IMR-90 (cell line): ENCODE measurements around the gene BASP1. TPM values are rescaled to one million over a fixed set of nuclear protein-coding genes. Genes with fewer than 3 reads are reported as not detected.
"Not testable (repeated sequence)": the region's sequence is repeated elsewhere in the genome, so short reads cannot be mapped to it uniquely, and the experiment has no call there.

Experiments
- ATAC-seq: fragments of 200-7000 bp; cut with Tn5 transposase; 2 replicates; pipeline ENCODE4 v1.9.1; 2020; ENCODE audit warnings: low read depth, mild to moderate bottlenecking, moderate library complexity
- BruUV-seq: library from RNA; stranded (reverse); fragments of 400-500 nt; replicated peaks from 2 replicates; lab custom pipeline; 2021; lab: Mats Ljungman, UMichigan
- CTCF ChIA-PET: fragments of 300-600 bp; formaldehyde crosslinking; extraction: SDS; loops from one replicate; lab custom pipeline; 2021; ENCODE audit warnings: antibody characterized with exemption; lab: Yijun Ruan, JAX
- POLR2A ChIA-PET: fragments of 300-600 bp; sonication (Branson Sonifier 250); formaldehyde crosslinking; loops from one replicate; lab custom pipeline; 2022; ENCODE audit warnings: antibody characterized with exemption; ENCODE audit not compliant: unreplicated experiment; lab: Charles Lee
- DNase-seq: peaks from one replicate; pipeline ENCODE4 v3.0.0; 2013
- H2AFZ ChIP-seq: replicated peaks from 2 replicates; pipeline ENCODE3; 2013; ENCODE audit warnings: low read length, mild to moderate bottlenecking; ENCODE audit not compliant: poor library complexity
- H2AK5ac ChIP-seq: 2 replicates; pipeline ENCODE4 v1.6.1; 2013; ENCODE audit warnings: low read depth, low read length, inconsistent platforms
- H2AK9ac ChIP-seq: replicated peaks from 2 replicates; pipeline ENCODE3; 2013; ENCODE audit warnings: mild to moderate bottlenecking, low read depth, low read length, moderate library complexity; ENCODE audit not compliant: poor library complexity
- H2BK120ac ChIP-seq: 2 replicates; pipeline ENCODE4 v1.6.1; 2013; ENCODE audit warnings: low read depth, low read length, inconsistent platforms
- H2BK15ac ChIP-seq: 3 replicates; pipeline ENCODE4 v1.6.1; 2013; ENCODE audit warnings: low read depth, low read length, inconsistent platforms
- H2BK20ac ChIP-seq: 2 replicates; pipeline ENCODE4 v1.6.1; 2013; ENCODE audit warnings: low read depth, mild to moderate bottlenecking, inconsistent platforms, low read length, moderate library complexity
- H2BK5ac ChIP-seq: 2 replicates; pipeline ENCODE4 v1.6.1; 2013; ENCODE audit warnings: mild to moderate bottlenecking, low read depth, low read length, inconsistent platforms; ENCODE audit not compliant: poor library complexity, severe bottlenecking
- H3K14ac ChIP-seq: replicated peaks from 2 replicates; pipeline ENCODE4 v1.6.1; 2013; ENCODE audit warnings: low read depth, low read length, inconsistent platforms
- H3K18ac ChIP-seq: 2 replicates; pipeline ENCODE4 v1.6.1; 2013; ENCODE audit warnings: low read depth, low read length, control low read depth
- H3K23ac ChIP-seq: 2 replicates; pipeline ENCODE4 v1.6.1; 2013; ENCODE audit warnings: low read depth, low read length, inconsistent platforms
- H3K27ac ChIP-seq: 2 replicates; pipeline ENCODE4 v1.5.1; 2013; ENCODE audit warnings: mild to moderate bottlenecking, control low read depth, low read length; ENCODE audit not compliant: insufficient read depth
- H3K27me3 ChIP-seq: 2 replicates; pipeline ENCODE4 v1.6.1; 2013; ENCODE audit warnings: low read length; ENCODE audit not compliant: control insufficient read depth, insufficient read depth
- H3K36me3 ChIP-seq: 2 replicates; pipeline ENCODE4 v1.6.1; 2013; ENCODE audit warnings: low read length, mixed read lengths; ENCODE audit not compliant: control insufficient read depth, insufficient read depth
- H3K4ac ChIP-seq: 2 replicates; pipeline ENCODE4 v1.6.1; 2013; ENCODE audit warnings: low read depth, low read length, inconsistent platforms
- H3K4me1 ChIP-seq: 2 replicates; pipeline ENCODE4 v1.6.1; 2013; ENCODE audit warnings: low read length, mixed read lengths; ENCODE audit not compliant: control insufficient read depth, insufficient read depth
- H3K4me2 ChIP-seq: 2 replicates; pipeline ENCODE4 v1.6.1; 2013; ENCODE audit warnings: low read depth, mild to moderate bottlenecking, control low read depth, low read length, moderate library complexity
- H3K4me3 ChIP-seq: 2 replicates; pipeline ENCODE4 v1.5.1; 2013; ENCODE audit warnings: low read depth, mild to moderate bottlenecking, control low read depth, low read length, moderate library complexity; ENCODE audit not compliant: insufficient read depth
- H3K56ac ChIP-seq: 2 replicates; pipeline ENCODE4 v1.6.1; 2013; ENCODE audit warnings: low read length, inconsistent platforms; ENCODE audit not compliant: insufficient read depth; ENCODE audit errors: extremely low read depth
- H3K79me1 ChIP-seq, 2 experiments: 2 replicates each; pipeline ENCODE4 v1.6.1; 2013; ENCODE audit warnings: low read length in 2 of 2, inconsistent platforms in 1 of 2, low read depth in 1 of 2
- H3K9ac ChIP-seq: 2 replicates; pipeline ENCODE4 v1.6.1; 2013; ENCODE audit warnings: low read depth, low read length, control low read depth
- H3K9me1 ChIP-seq: 2 replicates; pipeline ENCODE4 v1.6.1; 2013; ENCODE audit warnings: low read length, inconsistent platforms; ENCODE audit not compliant: insufficient read depth
- H3K9me3 ChIP-seq: 2 replicates; pipeline ENCODE4 v1.6.1; 2013; ENCODE audit warnings: low read length; ENCODE audit not compliant: control insufficient read depth, insufficient read depth
- H4K20me1 ChIP-seq: 2 replicates; pipeline ENCODE4 v1.6.1; 2013; ENCODE audit warnings: low read length, inconsistent platforms; ENCODE audit not compliant: insufficient read depth
- H4K5ac ChIP-seq: 2 replicates; pipeline ENCODE4 v1.6.1; 2013; ENCODE audit warnings: mild to moderate bottlenecking, low read depth, low read length, control low read depth
- H4K8ac ChIP-seq, 2 experiments: 2 replicates each; pipeline ENCODE4 v1.6.1; 2013; ENCODE audit warnings: low read depth in 2 of 2, low read length in 2 of 2, control low read depth in 1 of 2, inconsistent platforms in 1 of 2
- H4K91ac ChIP-seq: 2 replicates; pipeline ENCODE4 v1.6.1; 2013; ENCODE audit warnings: low read depth, low read length, inconsistent platforms; ENCODE audit not compliant: insufficient read depth
- CEBPB ChIP-seq: IDR thresholded peaks from 2 replicates; pipeline ENCODE4 v1.6.1; 2012; ENCODE audit warnings: low read depth, low read length, improper control_type of control experiment
- FOS ChIP-seq: fragments of 150-350 bp; IDR thresholded peaks from 2 replicates; pipeline ENCODE4 v1.6.1; 2016; ENCODE audit warnings: low read depth, low read length
- MAZ ChIP-seq: IDR thresholded peaks from 2 replicates; pipeline ENCODE4 v1.6.1; 2012; ENCODE audit warnings: low read depth, mild to moderate bottlenecking, low read length, improper control_type of control experiment, moderate library complexity, borderline replicate concordance
- RFX5 ChIP-seq: IDR thresholded peaks from 2 replicates; pipeline ENCODE4 v1.8.0; 2012; ENCODE audit warnings: low read depth, mild to moderate bottlenecking, low read length, moderate library complexity
- WGBS, 2 experiments: methylation state at CpG; one replicate each; pipeline versions ENCODE4 v1.1.5 to v1.1.7; 2013; ENCODE audit warnings: missing lambda C conversion rate in 2 of 2; ENCODE audit not compliant: insufficient read length in 1 of 2; ENCODE audit errors: extremely low coverage in 2 of 2; 5-methylcytosine and 5-hydroxymethylcytosine counted together
- dilution Hi-C: fragments of 300-500 bp; cut with HindIII; formaldehyde crosslinking; loops from one replicate; pipeline ENCODE4 v1.14.3; 2018; ENCODE audit warnings: low sequenced_read_pairs; ENCODE audit not compliant: unreplicated experiment
- in situ Hi-C: fragments of 300-500 bp; cut with MboI; formaldehyde crosslinking; loops from 3 replicates; pipeline ENCODE4 v1.14.3; 2019; ENCODE audit warnings: low sequenced_read_pairs, inconsistent platforms, mixed read lengths
- intact Hi-C: fragments of 100-400 bp; cut with micrococcal nuclease; formaldehyde crosslinking; loops from 2 replicates; pipeline ENCODE4 v1.10.0; 2022
- polyA plus RNA-seq, 3 experiments: library from polyadenylated mRNA; depleted of rRNA; stranded (reverse); fragments of >200 nt; gene quantifications; 2 replicates each; pipeline ENCODE4 v1.2.3, GENCODE V29; 2012; ENCODE audit warnings: low replicate concordance in 1 of 3
- total RNA-seq: library from RNA; depleted of rRNA; stranded (reverse); fragments of >200 nt; gene quantifications from 2 replicates; pipeline ENCODE4 v1.2.3, GENCODE V29; 2012

The BASP1 gene
- total and polyA plus RNA-seq, 2 of the 4 experiments (the other 2 are of a cell fraction): 39.6 to 103 TPM

DNA sequence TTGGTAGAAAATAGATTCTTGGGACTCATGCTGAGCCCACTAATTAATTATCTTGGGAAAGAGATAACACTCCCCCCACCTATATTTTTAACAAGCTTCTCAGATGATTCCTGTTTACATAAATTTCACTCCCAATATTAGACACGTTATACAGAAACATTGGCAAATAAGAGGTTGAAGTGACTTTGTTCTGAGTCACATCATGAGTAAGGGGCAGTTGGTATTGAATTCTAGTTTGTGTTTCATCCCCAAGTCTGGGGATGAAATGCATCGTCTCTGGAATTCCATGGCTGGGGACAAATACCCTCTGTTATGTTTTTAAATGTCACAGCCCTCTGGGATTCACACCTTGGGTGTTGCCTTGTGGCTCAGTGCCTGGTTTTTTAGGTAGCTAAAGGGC is 41.0 kb downstream of the BASP1 start:
- H3K14ac ChIP-seq: peak overlapping the region; percentile 0; the same call in 1 of the 2 replicates
- CTCF ChIA-PET: interaction anchor here (0.6 kb wide), 1 partner anchor 120 kb away, joined by 3 read pairs; no protein-coding TSS in a partner anchor
- H2AK5ac ChIP-seq: no peak overlapping the region
- H3K9me1 ChIP-seq: peaks cover 15% of the 10 kb centered on the region
- no peak overlapping the region; the same call in 1 of the 2 replicates for H2BK120ac ChIP-seq
- peak overlapping the region; percentile 8; the same call in 1 of the 2 replicates for H3K4ac ChIP-seq
- no peak overlapping the region for H3K4me3 ChIP-seq
- TF ChIP-seq CEBPB (0 out of 2 replicates have a peak, but pooled peaks have one; percentile 16), FOS (peak; percentile 40; the same call in 1 of the 2 replicates), MAZ (no peak), RFX5 (no peak)
- no peak overlapping the region for H4K91ac ChIP-seq
- no peak overlapping the region; the same call in 1 of the 2 replicates for H3K27ac ChIP-seq
- DNase-seq (peak; percentile 68), ATAC-seq (peak; percentile 22; the same call in 1 of the 2 replicates)
- H3K9me3 ChIP-seq: no peaks in the 10 kb centered on the region
- in situ Hi-C loops: no loop called here
- H2AK9ac ChIP-seq: no peak overlapping the region
- no peak overlapping the region for H2BK15ac ChIP-seq
- peak overlapping the region; percentile 94; the same call in 1 of the 2 replicates for H3K18ac ChIP-seq
- H4K8ac ChIP-seq: peak overlapping the region in 1 of 2 experiments; percentile 24; a peak in 2 of 4 replicates
- H3K36me3 ChIP-seq: peaks cover 14% of the 10 kb centered on the region
- BruUV-seq: no TSS peak
- H4K20me1 ChIP-seq: peaks cover 81% of the 10 kb centered on the region
- H3K23ac ChIP-seq: no peak overlapping the region
- peaks cover 23% of the 10 kb centered on the region for H3K4me1 ChIP-seq
- no peak overlapping the region for H3K9ac ChIP-seq
- intact Hi-C loops: loop anchor here (2.0 to 10.0 kb wide), 2 partner anchors 40 to 856 kb away; no protein-coding TSS in a partner anchor
- H2AFZ ChIP-seq: no peak overlapping the region
- no peaks in the 10 kb centered on the region for H3K27me3 ChIP-seq
- dilution Hi-C loops: no loop called here
- H2BK5ac ChIP-seq: peak overlapping the region; percentile 76
- no peak overlapping the region for H4K5ac ChIP-seq
- peak overlapping the region; percentile 5; the same call in 1 of the 2 replicates for H2BK20ac ChIP-seq
- no peak overlapping the region for H3K56ac ChIP-seq
- 14% methylated on average over 1 of the region's 2 CpGs; no CpG with 5 or more reads in 1 of the 2 experiments for WGBS, 2 experiments
- H3K79me1 ChIP-seq: peaks cover 34 to 78% of the 10 kb centered on the region in 2 experiments; a peak in 3 of 4 replicates
- POLR2A ChIA-PET: interaction anchor here (0.6 kb wide), 1 partner anchor 33 kb away, joined by 5 read pairs; no protein-coding TSS in a partner anchor
- peak overlapping the region; percentile 68 for H3K4me2 ChIP-seq

GRCh38 chr5:17259012-17259411 is 41.6 kb downstream of the BASP1 start:
- Histone ChIP-seq H2BK5ac (peak overlapping the region; percentile 51), H3K36me3 (peaks cover 15% of the 10 kb centered on the region), H3K79me1 (peaks cover 38 to 79% of the 10 kb centered on the region in 2 experiments; a peak in 3 of 4 replicates), H3K18ac (peak overlapping the region; percentile 94; the same call in 1 of the 2 replicates), H3K4ac (peak overlapping the region; percentile 8; the same call in 1 of the 2 replicates), H4K8ac (peak overlapping the region in 1 of 2 experiments; percentile 24; a peak in 1 of 4 replicates), H2BK20ac (peak overlapping the region; percentile 5; the same call in 1 of the 2 replicates), H3K14ac (peak overlapping the region; percentile 0; the same call in 1 of the 2 replicates), H3K9me1 (peaks cover 15% of the 10 kb centered on the region), H3K4me1 (peaks cover 25% of the 10 kb centered on the region), H4K20me1 (peaks cover 82% of the 10 kb centered on the region)
- H2BK120ac ChIP-seq, H2BK15ac ChIP-seq, H4K91ac ChIP-seq, DNase-seq, H3K27ac ChIP-seq, H3K9ac ChIP-seq, H2AK9ac ChIP-seq, BruUV-seq, H4K5ac ChIP-seq, ATAC-seq, dilution Hi-C loops, H3K56ac ChIP-seq, H3K4me2 ChIP-seq, H3K9me3 ChIP-seq, POLR2A ChIA-PET, H3K27me3 ChIP-seq, H2AK5ac ChIP-seq, H2AFZ ChIP-seq, in situ Hi-C loops, H3K23ac ChIP-seq, H3K4me3 ChIP-seq: not testable (repeated sequence)
- 100% methylated on average over 1 of the region's 4 CpGs; no CpG with 5 or more reads in 1 of the 2 experiments for whole genome bisulfite sequencing, 2 experiments
- intact Hi-C loops: loop anchor here (2.0 to 10.0 kb wide), 2 partner anchors 40 to 856 kb away; no protein-coding TSS in a partner anchor
- CTCF ChIA-PET: interaction anchor here (0.6 kb wide), 1 partner anchor 119 kb away, joined by 3 read pairs; no protein-coding TSS in a partner anchor
